Spleen (tissue), 7 donors: ENCODE data around the gene PSPC1.

Experiments used
- POLR2A ChIP-seq, 3 donors: fragments of 450-650 bp; IDR thresholded peaks; one replicate each; pipeline ENCODE4 v1.5.1; 2017; ENCODE audit warnings: antibody characterized with exemption in 3 of 3, mild to moderate bottlenecking in 1 of 3
- TF ChIP-seq, protein P1 (sequence below), 11 experiments: fragments of 200-600 bp in 7 of 11; fragments of 450-650 bp in 4 of 11; sonication (generic) in 4 of 11; IDR thresholded peaks in 8 of 11; conservative IDR thresholded peaks in 3 of 11; 1 replicate in 7 of 11; 2 replicates in 4 of 11; pipeline versions ENCODE4 v1.4.0 to v1.8.0; 2016 to 2021; ENCODE audit warnings: antibody characterized with exemption in 11 of 11, inconsistent platforms in 4 of 11, mild to moderate bottlenecking in 1 of 11
- donor health status: DM: no; HTN: no; CAD: no; lungs with moderate emphysema.
- donor health status: DM: no; HTN: no; CAD: no.
- donor health status: DM: no; HTN: no; CAD: no.

GRCh38 chr13:19769854-19770253 is 12.9 kb downstream of the PSPC1 start:
- TF ChIP-seq, protein P1, sequence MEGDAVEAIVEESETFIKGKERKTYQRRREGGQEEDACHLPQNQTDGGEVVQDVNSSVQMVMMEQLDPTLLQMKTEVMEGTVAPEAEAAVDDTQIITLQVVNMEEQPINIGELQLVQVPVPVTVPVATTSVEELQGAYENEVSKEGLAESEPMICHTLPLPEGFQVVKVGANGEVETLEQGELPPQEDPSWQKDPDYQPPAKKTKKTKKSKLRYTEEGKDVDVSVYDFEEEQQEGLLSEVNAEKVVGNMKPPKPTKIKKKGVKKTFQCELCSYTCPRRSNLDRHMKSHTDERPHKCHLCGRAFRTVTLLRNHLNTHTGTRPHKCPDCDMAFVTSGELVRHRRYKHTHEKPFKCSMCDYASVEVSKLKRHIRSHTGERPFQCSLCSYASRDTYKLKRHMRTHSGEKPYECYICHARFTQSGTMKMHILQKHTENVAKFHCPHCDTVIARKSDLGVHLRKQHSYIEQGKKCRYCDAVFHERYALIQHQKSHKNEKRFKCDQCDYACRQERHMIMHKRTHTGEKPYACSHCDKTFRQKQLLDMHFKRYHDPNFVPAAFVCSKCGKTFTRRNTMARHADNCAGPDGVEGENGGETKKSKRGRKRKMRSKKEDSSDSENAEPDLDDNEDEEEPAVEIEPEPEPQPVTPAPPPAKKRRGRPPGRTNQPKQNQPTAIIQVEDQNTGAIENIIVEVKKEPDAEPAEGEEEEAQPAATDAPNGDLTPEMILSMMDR (IDR thresholded peaks at IDR 0.05 in 8 of 11, conservative IDR thresholded peaks at IDR 0.05 in 3 of 11) = no peak
- no peak for TF ChIP-seq POLR2A (IDR thresholded peaks at IDR 0.05)
